ENCODE measurements around the gene ST6GALNAC2. TPM values are rescaled to one million over a fixed set of nuclear protein-coding genes. Genes with fewer than 3 reads are reported as not detected.

Gene ST6GALNAC2
- total and polyA plus RNA-seq, 2 donors from 2014 or later, result 6.5 to 28.6 TPM

DNA sequence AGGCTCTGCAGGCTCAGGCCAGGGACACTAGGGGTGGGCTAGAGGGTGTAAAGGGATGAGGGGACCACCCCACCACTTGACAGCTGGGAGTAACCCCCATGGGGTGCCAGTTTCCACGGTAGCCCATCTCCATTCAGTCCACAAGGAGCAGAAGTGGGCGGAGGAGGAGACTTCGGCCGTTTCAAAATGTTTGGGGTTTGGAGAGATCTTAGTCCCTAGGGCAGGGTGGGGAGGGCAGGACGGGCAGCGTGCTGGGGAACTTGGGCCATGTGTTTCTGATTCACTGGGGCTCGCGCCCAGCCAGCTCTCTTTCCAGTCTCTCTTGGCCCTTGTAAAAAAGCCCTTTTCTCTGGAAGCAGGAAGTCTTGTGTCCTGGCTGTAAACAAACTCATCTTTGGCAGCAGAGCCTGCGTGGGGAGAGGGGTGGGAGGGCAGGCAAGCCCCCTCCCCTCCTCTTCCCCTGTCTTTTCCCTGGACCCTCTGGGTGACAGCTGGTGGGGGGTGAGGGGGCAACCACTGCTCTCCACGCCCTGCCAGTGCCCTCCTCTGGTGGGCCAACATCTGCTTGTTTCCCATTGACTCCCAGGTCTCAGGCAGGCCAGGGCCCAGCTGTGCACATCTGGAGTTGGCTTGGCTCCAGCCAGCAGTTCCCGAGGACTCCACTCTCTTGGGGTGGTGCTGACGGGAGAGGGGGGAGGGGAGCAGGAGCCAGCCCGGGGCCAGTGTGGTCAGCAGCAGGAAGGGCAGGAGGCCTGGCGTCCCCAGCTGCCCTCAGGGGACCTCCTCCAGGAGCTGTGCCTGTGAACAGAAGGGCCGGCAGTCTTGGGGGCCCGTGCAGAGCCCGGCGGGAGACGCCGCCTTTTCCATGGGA, 56.2 kb downstream of the ST6GALNAC2 start:
- Histone ChIP-seq H3K9ac (ENCODE audit: low read length in 3 of 3) (peak overlapping the region in 1 of 3 donors; percentile 40), H3K36me3 (ENCODE audit: control insufficient read depth in 2 of 3, insufficient read depth in 3 of 3, low read length in 3 of 3) (no peaks in the 10 kb centered on the region), H3K27ac (ENCODE audit: low read depth in 2 of 2, low read length in 2 of 2) (peak overlapping the region; percentile 94), H3K27me3 (ENCODE audit: control insufficient read depth, insufficient read depth, low read length) (no peaks in the 10 kb centered on the region), H3K4me1 (ENCODE audit: control insufficient read depth in 2 of 3, insufficient read depth in 2 of 3, low read depth in 1 of 3, low read length in 3 of 3) (peaks cover 3 to 42% (median 15%) of the 10 kb centered on the region in 3 donors), H3K9me3 (ENCODE audit: control insufficient read depth in 2 of 3, insufficient read depth in 1 of 3, low read length in 3 of 3) (no peaks in the 10 kb centered on the region), H3K4me3 (ENCODE audit: low read length in 3 of 3) (no peak overlapping the region)
- FAIRE-seq (no peak), DNase-seq (peak; percentile 80 to 95 (median 88))
- intact Hi-C loops (cut with DNase I), result no loop called here
- TF ChIP-seq, protein P1, sequence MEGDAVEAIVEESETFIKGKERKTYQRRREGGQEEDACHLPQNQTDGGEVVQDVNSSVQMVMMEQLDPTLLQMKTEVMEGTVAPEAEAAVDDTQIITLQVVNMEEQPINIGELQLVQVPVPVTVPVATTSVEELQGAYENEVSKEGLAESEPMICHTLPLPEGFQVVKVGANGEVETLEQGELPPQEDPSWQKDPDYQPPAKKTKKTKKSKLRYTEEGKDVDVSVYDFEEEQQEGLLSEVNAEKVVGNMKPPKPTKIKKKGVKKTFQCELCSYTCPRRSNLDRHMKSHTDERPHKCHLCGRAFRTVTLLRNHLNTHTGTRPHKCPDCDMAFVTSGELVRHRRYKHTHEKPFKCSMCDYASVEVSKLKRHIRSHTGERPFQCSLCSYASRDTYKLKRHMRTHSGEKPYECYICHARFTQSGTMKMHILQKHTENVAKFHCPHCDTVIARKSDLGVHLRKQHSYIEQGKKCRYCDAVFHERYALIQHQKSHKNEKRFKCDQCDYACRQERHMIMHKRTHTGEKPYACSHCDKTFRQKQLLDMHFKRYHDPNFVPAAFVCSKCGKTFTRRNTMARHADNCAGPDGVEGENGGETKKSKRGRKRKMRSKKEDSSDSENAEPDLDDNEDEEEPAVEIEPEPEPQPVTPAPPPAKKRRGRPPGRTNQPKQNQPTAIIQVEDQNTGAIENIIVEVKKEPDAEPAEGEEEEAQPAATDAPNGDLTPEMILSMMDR (IDR thresholded peaks at IDR 0.05; ENCODE audit: borderline replicate concordance, extremely low read depth, insufficient read depth), result no peak

DNA sequence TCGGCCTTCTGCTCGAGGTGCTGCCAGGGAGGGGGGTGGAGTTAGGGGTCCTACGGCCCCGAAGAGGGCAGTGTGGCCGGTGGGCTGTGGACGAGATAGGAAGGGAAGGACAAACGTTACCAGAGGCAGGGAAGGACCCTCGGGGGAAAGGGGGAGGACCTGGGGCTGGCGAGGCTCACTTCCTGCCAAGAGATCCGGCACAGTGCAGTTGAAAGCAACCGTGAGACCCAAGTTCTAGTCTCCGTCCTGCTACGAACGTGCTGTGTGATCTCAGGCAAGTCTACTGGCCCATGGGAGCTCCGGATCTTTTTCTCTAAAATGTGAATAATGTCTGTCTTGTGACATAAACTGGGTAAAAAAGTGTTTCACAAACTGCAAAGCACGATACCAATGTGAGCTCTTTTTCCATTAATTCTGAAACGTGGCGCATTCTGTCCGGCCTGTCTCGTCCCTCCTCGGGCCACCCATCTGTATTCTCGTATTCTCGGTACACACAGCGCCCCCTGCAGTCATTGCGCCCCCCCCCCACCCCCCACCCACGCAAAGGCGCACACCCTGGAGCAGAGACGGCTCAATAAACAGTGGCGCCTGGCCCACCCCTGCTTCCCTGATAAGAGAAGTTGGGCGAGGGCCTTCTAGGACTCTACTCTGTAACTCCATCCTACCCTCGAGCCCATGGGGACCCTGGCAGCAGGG, 57.0 kb downstream of the ST6GALNAC2 start:
- TF ChIP-seq, protein P1 (IDR thresholded peaks at IDR 0.05; ENCODE audit: borderline replicate concordance, extremely low read depth, insufficient read depth), result no peak
- Histone ChIP-seq H3K9ac (ENCODE audit: low read length in 3 of 3) (peak overlapping the region in 1 of 3 donors; percentile 46), H3K27ac (ENCODE audit: low read depth in 2 of 2, low read length in 2 of 2) (peak overlapping the region; percentile 94), H3K36me3 (ENCODE audit: control insufficient read depth in 2 of 3, insufficient read depth in 3 of 3, low read length in 3 of 3) (no peaks in the 10 kb centered on the region), H3K4me3 (ENCODE audit: low read length in 3 of 3) (no peak overlapping the region), H3K27me3 (ENCODE audit: control insufficient read depth, insufficient read depth, low read length) (no peaks in the 10 kb centered on the region), H3K4me1 (ENCODE audit: control insufficient read depth in 2 of 3, insufficient read depth in 2 of 3, low read depth in 1 of 3, low read length in 3 of 3) (peaks cover 3 to 43% (median 15%) of the 10 kb centered on the region in 3 donors), H3K9me3 (ENCODE audit: control insufficient read depth in 2 of 3, insufficient read depth in 1 of 3, low read length in 3 of 3) (no peaks in the 10 kb centered on the region)
- peak in 2 of 5 donors; percentile 67 to 81 for DNase-seq
- intact Hi-C loops (cut with DNase I), result no loop called here
- FAIRE-seq, result no peak

DNA sequence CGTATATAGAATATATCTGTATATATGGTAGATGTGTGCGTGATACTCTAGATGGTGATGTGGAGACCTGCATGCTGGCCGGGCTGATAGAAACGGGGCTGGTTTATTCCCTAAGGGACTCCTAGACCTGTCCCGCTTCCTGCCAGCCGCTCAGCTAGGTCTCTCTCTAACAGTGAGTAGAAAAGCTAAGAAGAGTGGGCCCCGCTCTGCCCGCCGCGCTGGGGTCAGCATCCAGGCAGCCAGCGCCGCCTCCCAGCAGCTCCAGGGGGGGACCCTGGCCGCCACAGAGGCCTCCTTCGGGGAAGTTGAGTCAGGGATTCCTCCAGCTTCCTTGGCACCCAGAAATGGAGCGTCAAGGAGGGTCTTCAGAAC, 57.5 kb downstream of the ST6GALNAC2 start:
- DNase-seq (peak in 2 of 5 donors; percentile 48 to 77), FAIRE-seq (no peak)
- H3K27me3 ChIP-seq (ENCODE audit: control insufficient read depth, insufficient read depth, low read length), result no peaks in the 10 kb centered on the region
- peak overlapping the region in 1 of 3 donors; percentile 46 for H3K9ac ChIP-seq (ENCODE audit: low read length in 3 of 3)
- TF ChIP-seq, protein P1 (IDR thresholded peaks at IDR 0.05; ENCODE audit: borderline replicate concordance, extremely low read depth, insufficient read depth), result no peak
- H3K27ac ChIP-seq (ENCODE audit: low read depth in 2 of 2, low read length in 2 of 2), result peak overlapping the region; percentile 94
- H3K4me1 ChIP-seq (ENCODE audit: control insufficient read depth in 2 of 3, insufficient read depth in 2 of 3, low read depth in 1 of 3, low read length in 3 of 3), result peaks cover 3 to 43% (median 15%) of the 10 kb centered on the region in 3 donors
- H3K4me3 ChIP-seq (ENCODE audit: low read length in 3 of 3), result no peak overlapping the region
- no peaks in the 10 kb centered on the region for H3K36me3 ChIP-seq (ENCODE audit: control insufficient read depth in 2 of 3, insufficient read depth in 3 of 3, low read length in 3 of 3)
- H3K9me3 ChIP-seq (ENCODE audit: control insufficient read depth in 2 of 3, insufficient read depth in 1 of 3, low read length in 3 of 3), result no peaks in the 10 kb centered on the region
- intact Hi-C loops (cut with DNase I), result no loop called here

Data from kidney (tissue), 14 donors.